ENCODE results near the gene FER1L5.

DNA sequence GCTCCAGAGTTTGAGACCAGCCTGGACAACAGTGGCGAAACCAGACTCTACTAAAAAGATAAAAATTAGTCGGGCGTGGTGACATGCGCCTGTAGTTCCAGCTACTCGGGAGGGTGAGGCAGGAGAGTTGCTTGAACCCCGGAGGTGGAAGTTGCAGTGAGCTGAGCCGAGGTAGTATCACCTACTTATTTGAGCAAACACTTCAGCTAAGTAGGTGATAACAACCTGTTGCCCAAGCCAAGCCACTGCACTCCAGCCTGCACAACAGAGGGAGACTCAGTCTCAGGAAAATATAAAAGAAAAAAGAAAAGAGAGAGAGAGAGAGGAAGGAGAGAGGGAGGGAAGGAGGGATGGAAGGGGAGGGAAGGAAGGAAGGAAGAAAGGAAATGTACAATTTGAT, 21.3 kb downstream of the FER1L5 start:
- TF ChIP-seq POLR2A (IDR thresholded peaks at IDR 0.05) (no peak), CTCF (IDR thresholded peaks at IDR 0.05) (no peak), EP300 (IDR thresholded peaks at IDR 0.05) (no peak), POLR2AphosphoS5 (IDR thresholded peaks at IDR 0.05) (no peak)
